A549 (cell line): ENCODE results near the gene RIMS1.

Source experiments
- EP300 ChIP-seq, 2 experiments: fragments of >200 bp; sonication (Bioruptor Twin); formaldehyde crosslinking; IDR thresholded peaks; 2 replicates in 1 of 2; 3 replicates in 1 of 2; pipeline ENCODE4 v1.6.1; 2016 to 2017
- GATA3 ChIP-seq: IDR thresholded peaks from 2 replicates; pipeline ENCODE4 v1.6.1; 2012; ENCODE audit warnings: borderline replicate concordance
- MAFK ChIP-seq: fragments of 450-650 bp; IDR thresholded peaks from 2 replicates; pipeline ENCODE4 v1.6.1; 2014; ENCODE audit not compliant: partially characterized antibody
- POLR2A ChIP-seq: IDR thresholded peaks from 2 replicates; pipeline ENCODE4 v1.6.1; 2012; ENCODE audit warnings: mild to moderate bottlenecking, low read length

DNA sequence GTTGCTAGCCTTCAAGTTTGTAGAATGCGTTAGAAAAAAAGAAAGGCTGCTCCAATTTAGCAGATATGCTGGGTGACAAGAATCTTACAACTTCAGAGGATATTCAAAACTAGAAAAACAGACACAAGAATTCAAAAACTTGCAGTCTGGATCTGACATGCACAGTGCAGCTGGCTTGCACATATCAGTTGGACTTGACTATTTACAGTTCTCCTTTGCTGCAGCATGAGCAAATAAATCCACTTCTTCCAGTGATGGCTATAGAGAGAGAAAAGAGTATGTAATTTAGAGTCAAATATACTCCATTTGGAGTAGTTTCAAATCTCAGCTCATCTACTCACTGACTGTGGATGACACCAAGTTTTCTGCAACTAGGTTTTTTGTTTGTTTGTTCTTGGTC lies 247.0 kb downstream of the RIMS1 start:
- no peak for TF ChIP-seq GATA3
- no peak for TF ChIP-seq EP300 (IDR thresholded peaks at IDR 0.05)
- TF ChIP-seq MAFK = no peak
- TF ChIP-seq POLR2A = no peak
